HG03280 (cell line): ENCODE results near the gene CD22.

Source experiments
- ATAC-seq: cut with Tn5 transposase; IDR thresholded peaks from one replicate; pipeline ENCODE4 v1.9.1; 2021; ENCODE audit warnings: mild to moderate bottlenecking, moderate library complexity; ENCODE audit not compliant: unreplicated experiment

Gene CD22

DNA sequence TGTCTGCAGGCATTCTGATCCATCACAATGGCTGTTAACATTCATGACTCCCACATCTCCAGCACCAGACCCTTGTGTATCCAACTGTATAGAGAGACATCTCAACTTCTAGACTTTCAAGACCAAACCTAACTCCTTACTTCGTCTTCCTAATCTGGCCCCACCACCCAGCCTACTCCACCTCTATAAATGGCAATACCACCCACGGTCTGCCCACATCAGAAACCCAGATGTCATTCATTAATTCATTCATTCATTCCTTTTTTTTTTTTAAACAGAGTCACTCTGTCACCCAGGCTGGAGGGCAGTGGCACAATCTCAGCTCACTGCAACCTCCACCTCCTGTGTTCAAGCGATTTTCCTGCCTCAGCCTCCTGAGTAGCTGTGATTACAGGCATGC, 52.3 kb downstream of the CD22 start:
- ATAC-seq, result no peak

DNA sequence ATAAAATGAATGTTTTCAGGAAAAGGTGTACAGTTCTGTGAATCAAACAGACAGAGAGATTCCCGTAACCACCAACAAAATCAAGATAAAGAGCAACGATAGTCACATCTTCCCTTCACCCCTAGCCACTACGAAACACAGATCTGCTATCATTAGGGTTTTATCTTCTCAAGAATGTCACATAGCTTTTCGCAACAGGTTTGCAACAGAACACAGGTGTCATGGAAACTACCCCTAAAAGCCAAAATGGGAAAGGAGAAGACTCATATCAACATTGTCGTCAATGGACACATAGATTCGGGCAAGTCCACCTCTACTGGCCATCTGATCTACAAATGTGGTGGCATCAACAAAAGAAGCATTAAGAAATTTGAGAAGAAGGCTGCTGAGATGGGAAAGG, 52.9 kb downstream of the CD22 start:
- no peak for ATAC-seq

DNA sequence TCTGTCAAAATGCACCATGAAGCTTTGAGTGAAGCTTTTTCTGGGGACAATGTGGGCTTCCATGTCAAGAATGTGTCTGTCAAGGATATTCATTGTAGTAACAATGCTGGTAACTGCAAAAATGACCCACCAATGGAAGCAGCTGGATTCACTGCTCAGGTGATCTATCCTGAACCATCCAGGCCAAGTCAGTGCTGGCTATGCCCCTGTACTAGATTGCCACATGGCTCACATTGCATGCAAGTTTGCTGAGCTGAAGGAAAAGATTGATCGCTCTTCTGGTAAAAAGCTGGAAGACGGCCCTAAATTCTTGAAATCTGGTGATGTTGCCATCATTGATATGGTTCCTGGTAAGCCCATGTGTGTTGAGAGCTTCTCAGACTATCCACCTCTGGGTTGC, 54.5 kb downstream of the CD22 start:
- no peak for ATAC-seq

DNA sequence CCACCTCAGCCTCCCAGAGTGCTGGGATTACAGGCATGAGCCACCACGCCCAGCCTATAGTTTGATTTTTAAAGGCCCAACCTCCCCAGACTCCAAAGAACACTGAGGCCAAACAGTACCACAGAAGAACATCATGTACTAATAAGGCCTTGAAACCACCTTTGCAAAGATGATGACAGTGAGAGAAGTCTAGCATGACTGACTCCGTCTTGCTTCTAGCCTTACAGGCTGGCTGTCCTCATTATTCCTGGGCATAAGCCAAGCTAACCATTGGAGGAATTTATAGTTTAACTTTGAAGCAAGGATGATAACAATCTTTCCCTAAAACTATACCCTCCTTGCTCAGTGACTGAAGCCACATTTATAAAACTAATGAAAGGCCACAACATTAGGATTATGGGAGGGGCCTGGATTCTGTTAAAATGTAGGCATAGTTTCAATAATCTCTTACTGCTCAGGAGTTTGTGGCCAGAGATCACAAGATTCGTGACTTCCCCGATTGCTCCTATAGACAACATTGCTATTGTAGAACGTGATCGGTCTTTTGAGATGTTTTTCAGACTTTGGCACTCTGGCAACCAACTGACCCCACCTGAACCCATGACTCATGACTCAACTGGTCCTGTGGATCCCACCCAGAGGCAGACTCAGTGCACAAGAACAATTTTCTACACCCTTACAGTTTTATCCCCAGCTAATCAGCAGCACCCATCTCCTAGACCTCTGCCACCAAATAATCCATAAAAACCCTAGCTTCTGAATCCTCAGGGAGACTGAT, 59.5 kb downstream of the CD22 start:
- ATAC-seq, result no peak

DNA sequence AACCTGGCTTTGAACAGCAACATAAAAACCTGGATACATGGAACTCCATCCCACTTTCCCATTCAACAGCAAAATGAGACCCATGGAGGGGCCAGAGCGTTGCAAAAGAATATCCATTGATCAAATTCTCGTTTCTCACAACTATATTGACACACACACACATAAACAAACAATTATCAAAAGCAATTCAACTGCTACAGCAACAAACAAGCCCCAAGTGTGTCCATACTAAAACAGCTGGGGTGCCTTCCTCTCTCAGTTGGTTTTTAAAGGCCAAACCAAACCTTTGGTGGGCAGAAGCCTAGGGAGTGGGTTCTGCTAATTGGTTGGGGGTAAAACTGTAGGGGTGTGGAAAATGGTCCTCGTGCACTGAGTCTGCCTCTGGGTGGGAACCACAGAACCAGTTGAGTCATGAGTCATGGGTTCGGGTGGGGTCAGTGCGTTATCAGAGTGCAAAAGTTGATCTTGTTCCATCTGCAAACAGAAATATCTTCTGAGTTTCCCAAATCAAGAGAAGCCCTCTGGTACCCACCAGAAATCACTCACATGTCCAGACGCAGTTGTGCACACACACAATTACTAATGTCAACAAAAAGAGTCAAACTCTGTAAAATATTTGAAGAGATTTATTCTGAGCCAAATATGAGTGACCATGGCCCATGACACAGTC, 60.3 kb downstream of the CD22 start:
- ATAC-seq, result no peak

DNA sequence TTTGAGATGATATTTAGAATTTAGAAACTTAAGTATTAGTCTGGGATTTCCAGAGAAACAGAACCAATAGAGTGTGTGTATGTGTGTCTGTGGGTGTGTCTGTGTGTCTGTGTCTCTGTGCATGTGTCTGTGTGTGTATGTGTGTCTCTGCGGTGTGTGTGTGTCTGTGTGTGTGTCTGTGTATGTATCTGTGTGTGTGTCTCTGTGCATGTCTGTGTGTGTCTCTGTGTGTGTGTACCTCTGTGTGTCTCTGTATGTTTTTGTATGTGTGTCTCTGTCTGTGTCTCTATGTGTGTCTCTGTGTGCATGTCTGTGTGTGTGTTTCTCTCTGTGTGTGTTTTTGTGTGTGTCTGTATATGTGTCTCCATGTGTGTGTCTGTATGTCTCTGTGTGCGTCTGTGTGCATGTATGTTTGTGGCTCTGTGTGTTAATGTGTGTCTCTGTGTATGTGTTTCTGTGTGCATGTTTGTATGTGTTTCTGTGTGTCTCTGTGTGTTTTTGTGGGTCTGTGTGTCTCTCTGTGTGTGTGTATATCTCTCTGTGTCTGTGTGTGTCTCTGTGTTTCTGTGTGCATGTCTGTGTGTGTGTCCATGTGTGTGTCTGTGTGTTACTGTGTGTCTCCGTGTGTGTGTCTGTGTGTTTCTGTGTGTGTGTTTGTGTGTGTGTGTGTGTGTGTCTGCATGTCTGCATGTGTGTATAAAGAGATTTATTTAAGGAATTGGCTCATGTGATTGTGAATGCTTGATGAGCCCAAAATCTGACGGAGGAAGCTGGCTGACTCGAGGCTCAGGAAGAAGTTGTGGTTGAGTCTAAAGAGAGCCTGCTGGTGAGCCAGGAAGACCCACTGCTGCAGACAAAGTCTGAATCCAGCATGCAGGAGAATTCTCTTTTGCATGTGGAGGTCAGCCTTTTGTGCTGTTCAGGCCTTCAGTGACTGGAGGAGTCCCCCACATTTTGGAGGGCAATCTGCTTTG, 64.0 kb downstream of the CD22 start:
- ATAC-seq, result no peak

DNA sequence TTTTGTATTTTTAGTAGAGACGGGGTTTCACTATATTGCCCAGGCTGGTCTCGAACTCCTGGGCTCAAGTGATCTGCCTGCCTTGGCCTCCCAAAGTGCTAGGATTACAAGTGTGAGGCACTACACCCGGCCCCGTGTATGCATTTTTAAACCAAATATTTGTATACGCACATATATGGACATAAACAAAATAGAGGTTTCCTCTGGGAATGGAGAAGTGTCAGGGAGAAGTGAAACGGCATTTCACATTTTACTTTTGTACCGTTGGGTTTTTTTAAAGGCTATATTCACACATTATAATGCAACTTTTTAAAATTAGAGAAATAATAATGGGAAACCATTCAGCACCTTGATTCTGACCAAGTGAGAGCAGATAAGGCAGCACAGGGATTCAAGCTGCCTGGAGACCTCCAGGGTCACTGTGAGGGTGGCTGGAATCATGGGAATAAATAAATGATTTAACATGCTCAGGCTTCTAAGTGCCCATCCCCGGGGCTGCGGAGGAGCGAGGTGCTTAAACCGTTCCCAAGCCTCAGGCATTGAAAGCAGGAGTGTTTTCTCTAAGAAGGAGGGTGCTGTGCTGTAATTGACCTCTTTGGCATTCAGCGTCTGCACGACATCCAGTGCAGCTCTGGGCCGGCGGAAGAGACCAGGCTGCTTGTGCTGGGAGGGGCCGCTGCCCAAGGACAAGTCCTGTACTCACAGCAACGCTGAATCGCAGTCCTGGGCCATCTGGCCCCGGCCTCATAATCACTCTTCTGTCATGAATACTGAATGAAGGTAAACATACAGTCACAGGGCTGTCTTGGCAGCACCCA, 66.6 kb downstream of the CD22 start:
- no peak for ATAC-seq

DNA sequence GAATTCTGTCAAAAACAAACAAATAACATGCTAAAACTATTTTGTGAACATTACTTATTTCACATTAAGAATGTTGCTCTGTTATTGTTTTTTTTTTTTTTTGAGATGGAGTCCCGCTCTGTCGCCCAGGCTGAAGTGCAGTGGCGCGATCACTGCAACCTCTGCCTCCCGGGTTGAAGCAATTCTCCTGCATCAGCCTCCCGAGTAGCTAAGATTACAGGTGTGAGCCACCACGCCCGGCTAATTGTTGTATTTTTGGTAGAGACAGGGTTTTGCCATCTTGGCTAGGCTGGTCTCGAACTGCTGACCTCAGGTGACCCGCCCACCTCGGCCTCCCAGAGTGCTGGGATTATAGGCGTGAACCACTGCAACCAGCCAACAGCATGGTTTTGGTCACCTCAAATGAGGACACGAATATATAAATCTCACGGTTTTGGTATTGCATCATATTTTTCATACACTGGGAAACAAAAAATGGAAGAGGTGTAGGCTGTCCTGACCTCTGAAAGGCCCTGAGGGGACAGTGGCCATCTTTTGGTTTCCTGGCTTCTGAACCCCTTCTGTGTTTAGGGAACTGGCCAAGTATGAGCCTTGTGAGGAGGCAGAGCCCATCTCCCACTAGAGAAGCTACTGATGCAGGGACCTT, 67.4 kb downstream of the CD22 start:
- no peak for ATAC-seq
